ENCODE data around the gene DNAL4. TPM values are rescaled to one million over a fixed set of nuclear protein-coding genes. Genes with fewer than 3 reads are reported as not detected.

DNAL4 gene
- total and polyA plus RNA-seq, 2 of the 4 experiments (the other 2 are of a cell fraction): 6.1 to 12.1 TPM

GRCh38 chr22:38824585-38824984 is 30.6 kb upstream of the DNAL4 start:
- TF ChIP-seq BHLHE40 (IDR thresholded peaks at IDR 0.05; ENCODE audit: low read depth, low read length): no peak
- peak; percentile 30 for TF ChIP-seq RAD21 (IDR thresholded peaks at IDR 0.05; ENCODE audit: low read length)
- TF ChIP-seq CTCF (conservative IDR thresholded peaks at IDR 0.05; ENCODE audit: low read depth, low read length): peak; percentile 47
- TF ChIP-seq SMC3 (IDR thresholded peaks at IDR 0.05; ENCODE audit: low read depth, low read length): peak; percentile 44; the same call in 1 of the 2 replicates
- TF ChIP-seq CHD1 (IDR thresholded peaks at IDR 0.05; ENCODE audit: low read depth, low read length): no peak
- TF ChIP-seq POLR2A (IDR thresholded peaks at IDR 0.05; ENCODE audit: low read depth, low read length): no peak
- TF ChIP-seq RCOR1 (IDR thresholded peaks at IDR 0.05; ENCODE audit: insufficient replicate concordance, low read length): peak; percentile 29
- no peak for TF ChIP-seq MAZ (IDR thresholded peaks at IDR 0.05; ENCODE audit: borderline replicate concordance, low read depth, low read length)
- Histone ChIP-seq H3K27ac (ENCODE audit: insufficient read depth, low read length) (no peak overlapping the region), H2AFZ (replicated peaks; ENCODE audit: low read length, poor library complexity) (no peak overlapping the region), H3K4me2 (ENCODE audit: low read depth, low read length) (no peak overlapping the region), H3K18ac (ENCODE audit: low read depth, low read length) (no peak overlapping the region), H2AK5ac (ENCODE audit: low read depth, low read length) (no peak overlapping the region), H4K5ac (ENCODE audit: low read depth, low read length) (no peak overlapping the region), H3K79me1 (ENCODE audit: low read depth in 1 of 2, low read length in 2 of 2) (no peaks in the 10 kb centered on the region), H2BK120ac (ENCODE audit: low read depth, low read length) (no peak overlapping the region), H3K14ac (replicated peaks; ENCODE audit: low read depth, low read length) (no peak overlapping the region), H2BK20ac (ENCODE audit: low read depth, low read length) (no peak overlapping the region), H2AK9ac (replicated peaks; ENCODE audit: low read depth, low read length, poor library complexity) (peak overlapping the region; percentile 29), H3K9me3 (ENCODE audit: control insufficient read depth, insufficient read depth, low read length) (no peaks in the 10 kb centered on the region), H3K23ac (ENCODE audit: low read depth, low read length) (no peak overlapping the region), H4K8ac (ENCODE audit: low read depth in 2 of 2, low read length in 2 of 2) (no peak overlapping the region), H4K20me1 (ENCODE audit: insufficient read depth, low read length) (no peaks in the 10 kb centered on the region; the same call in 1 of the 2 replicates), H3K56ac (ENCODE audit: extremely low read depth, insufficient read depth, low read length) (no peak overlapping the region), H3K27me3 (ENCODE audit: control insufficient read depth, insufficient read depth, low read length) (peaks cover 10% of the 10 kb centered on the region), H3K4me3 (ENCODE audit: insufficient read depth, low read depth, low read length) (no peak overlapping the region), H3K9me1 (ENCODE audit: insufficient read depth, low read length) (no peaks in the 10 kb centered on the region), H3K4me1 (ENCODE audit: control insufficient read depth, insufficient read depth, low read length) (no peaks in the 10 kb centered on the region), H3K4ac (ENCODE audit: low read depth, low read length) (no peak overlapping the region), H2BK5ac (ENCODE audit: low read depth, low read length, poor library complexity, severe bottlenecking) (no peak overlapping the region), H3K9ac (ENCODE audit: low read depth, low read length) (no peak overlapping the region), H2BK15ac (ENCODE audit: low read depth, low read length) (no peak overlapping the region), H3K36me3 (ENCODE audit: control insufficient read depth, insufficient read depth, low read length) (no peaks in the 10 kb centered on the region), H4K91ac (ENCODE audit: insufficient read depth, low read depth, low read length) (no peak overlapping the region)
- intact Hi-C loops (cut with micrococcal nuclease) (no loop called here), in situ Hi-C loops (cut with MboI; ENCODE audit: low sequenced_read_pairs) (no loop called here), dilution Hi-C loops (cut with HindIII; ENCODE audit: low sequenced_read_pairs, unreplicated experiment) (no loop called here)
- CTCF ChIA-PET: interaction anchor here (0.7 kb wide), 1 partner anchor 508 kb away, joined by 3 read pairs; no protein-coding TSS in a partner anchor
- POLR2A ChIA-PET (ENCODE audit: unreplicated experiment): no interaction called here
- DNase-seq (peak; percentile 75), ATAC-seq (ENCODE audit: low read depth) (peak; percentile 100)
- no TSS peak for BruUV-seq (replicated peaks)
- no CpG with 5 or more reads among the region's 4 CpGs for WGBS, 2 experiments (ENCODE audit: extremely low coverage in 2 of 2, insufficient read length in 1 of 2)
